Right lobe of liver (tissue), 4 donors: Measurements from ENCODE around the gene ZBTB45.

Experiments used
- CTCF ChIP-seq, 4 donors: fragments of 200-600 bp in 3 of 4; fragments of 450-650 bp in 1 of 4; IDR thresholded peaks; one replicate each; pipeline versions ENCODE4 v1.5.1 to v1.8.0; 2016 to 2022; ENCODE audit warnings: antibody characterized with exemption in 4 of 4, mild to moderate bottlenecking in 2 of 4
- POLR2A ChIP-seq: fragments of 450-650 bp; IDR thresholded peaks from one replicate; pipeline ENCODE4 v1.6.1; 2017; ENCODE audit warnings: antibody characterized with exemption, mild to moderate bottlenecking
- donor health status: DM: no; HTN: no; CAD: no.
- donor health status: DM: no; HTN: no; CAD: no.
- donor health status: DM: no; HTN: yes; CAD: no.

GRCh38 chr19:58476498-58477015, 43.1 kb downstream of the ZBTB45 start:
- no peak for TF ChIP-seq CTCF (IDR thresholded peaks at IDR 0.05)
- TF ChIP-seq POLR2A = peak; percentile 9
